Ureter (tissue), 1 donor: Measurements from ENCODE around the gene PIK3R6. TPM values are rescaled to one million over a fixed set of nuclear protein-coding genes. Genes with fewer than 3 reads are reported as not detected.
A peak's percentile ranks its signal among the peaks of the same experiment; 100 is the strongest.

ENCODE experiments used
- DNase-seq: peaks from one replicate; pipeline ENCODE4 v3.0.0-alpha.2; 2020; ENCODE audit warnings: low spot score
- total RNA-seq: library from RNA; stranded (reverse); gene quantifications from one replicate; pipeline ENCODE4 v1.2.4, GENCODE V29; 2023
- donor health status: DM: yes; HTN: yes; CAD: no.

The PIK3R6 gene
- total RNA-seq, 1 donor from 2014 or later: 1.7 TPM

GRCh38 chr17:8849311-8850041 lies 18.0 kb downstream of the PIK3R6 start:
- no peak for DNase-seq

GRCh38 chr17:8847891-8848290 lies 19.6 kb downstream of the PIK3R6 start:
- DNase-seq: no peak

- no peak for DNase-seq
Observed at GRCh38 chr17:8846768-8847211, 20.7 kb downstream of the PIK3R6 start.

- DNase-seq: no peak
Observed at GRCh38 chr17:8844229-8845218, 22.9 kb downstream of the PIK3R6 start.

GRCh38 chr17:8843344-8843743 lies 24.1 kb downstream of the PIK3R6 start:
- no peak for DNase-seq

DNA sequence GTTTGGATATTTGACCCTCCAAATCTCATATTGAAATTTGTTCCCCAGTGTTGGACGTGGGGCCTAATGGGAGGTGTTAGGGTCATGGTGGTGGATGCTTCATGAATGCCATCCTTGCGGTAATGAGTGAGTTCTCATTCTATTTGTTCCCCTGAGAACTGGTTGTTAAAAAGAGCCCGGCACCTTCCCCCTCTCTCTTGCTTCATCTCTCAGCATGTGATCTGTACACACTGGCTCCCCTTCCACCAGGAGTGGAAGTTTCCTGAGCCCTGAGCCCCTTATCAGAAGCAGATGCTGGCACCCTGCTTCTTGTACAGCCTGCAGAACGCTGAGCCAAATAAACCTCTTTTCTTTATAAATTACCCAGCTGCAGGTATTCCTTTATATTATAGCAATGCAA lies 25.6 kb downstream of the PIK3R6 start:
- DNase-seq: no peak

DNA sequence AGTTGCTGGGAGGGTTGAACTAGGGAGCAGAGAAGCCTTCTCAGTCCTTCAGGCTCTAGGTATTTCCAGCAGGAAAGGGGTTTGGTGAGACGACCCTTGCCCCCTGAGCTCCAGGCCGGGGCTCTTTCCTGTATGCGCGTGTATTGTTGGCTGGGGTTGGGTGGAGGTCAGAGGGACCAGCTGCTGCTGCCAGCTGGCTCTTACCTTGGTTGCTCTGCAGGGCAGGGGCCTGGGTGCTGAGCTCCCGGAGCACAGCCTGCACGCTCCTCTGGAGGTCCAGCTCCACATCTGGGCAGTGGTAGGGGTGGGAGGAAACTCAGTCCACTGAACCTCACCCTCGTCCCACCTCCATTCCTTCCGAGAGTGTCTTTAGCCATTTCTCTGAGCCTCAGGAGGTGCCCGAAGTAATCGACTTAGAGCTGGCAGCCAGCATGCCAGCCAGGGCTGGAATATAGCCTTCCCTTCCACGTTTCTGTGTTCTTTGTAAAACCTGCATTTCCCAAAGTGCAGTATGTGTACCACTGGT lies 28.0 kb downstream of the PIK3R6 start:
- DNase-seq: peak; percentile 28

GRCh38 chr17:8838551-8839095 lies 28.9 kb downstream of the PIK3R6 start:
- DNase-seq: peak; percentile 32

DNA sequence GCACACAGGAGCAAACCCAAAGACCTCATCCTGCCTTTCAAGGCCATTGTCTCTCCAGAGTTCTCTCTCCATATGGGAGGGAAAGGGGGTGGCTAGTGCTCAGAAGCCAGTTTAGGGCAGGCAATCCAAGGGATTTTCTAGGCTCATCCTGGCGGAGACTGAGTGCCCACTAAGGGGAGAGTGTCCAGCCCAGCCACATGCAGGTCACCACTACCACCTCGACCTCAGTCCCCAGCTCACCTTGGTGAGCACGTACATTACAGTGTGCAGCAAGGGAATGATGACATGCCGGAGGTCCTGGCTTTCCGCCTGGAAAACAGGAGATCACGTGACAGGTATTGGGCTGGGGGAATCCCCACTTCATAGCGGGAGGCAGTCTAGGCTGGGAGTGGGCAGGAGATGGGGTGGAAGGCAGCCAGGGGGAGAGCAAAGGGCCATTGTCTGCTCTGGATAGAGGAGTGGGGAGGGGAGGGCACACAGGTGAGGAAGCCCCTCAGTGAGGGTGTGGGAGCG lies 29.9 kb downstream of the PIK3R6 start:
- DNase-seq: peak; percentile 10

DNA sequence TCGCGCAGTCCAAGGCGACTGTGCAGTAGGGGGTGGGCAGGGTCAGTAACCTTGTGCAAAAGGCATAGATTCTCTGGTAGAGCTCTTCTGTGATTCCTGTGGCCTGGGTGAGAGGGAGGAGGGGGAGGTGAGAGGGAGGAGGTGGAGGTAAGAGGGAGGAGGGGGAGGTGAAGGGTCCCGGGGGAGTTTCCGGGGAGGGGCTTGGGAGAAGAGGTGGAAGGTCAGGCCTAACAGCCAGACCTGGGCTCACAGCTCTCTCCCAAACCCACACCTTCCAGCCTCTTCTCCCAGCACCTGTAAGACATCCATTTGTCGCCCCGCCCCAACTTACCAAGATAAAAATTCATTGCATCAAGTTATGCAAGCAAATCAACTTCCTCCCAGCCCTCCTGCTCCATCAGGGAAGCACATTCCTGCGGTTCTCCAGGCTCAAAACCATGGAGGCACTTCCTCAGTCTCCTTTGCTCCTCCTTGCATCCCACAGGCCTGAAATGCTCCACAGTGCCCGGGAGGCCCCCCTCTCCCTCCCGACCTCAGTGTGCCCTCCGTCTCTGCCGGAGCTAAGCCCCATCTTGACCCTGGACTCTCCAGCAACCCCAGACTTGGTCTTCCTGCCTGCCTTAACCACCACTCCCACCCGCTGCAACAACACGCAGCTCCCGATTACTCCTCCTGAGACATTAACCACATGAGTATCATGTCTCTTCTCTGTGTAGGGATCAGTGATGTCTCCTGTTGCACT lies 30.5 kb downstream of the PIK3R6 start:
- peak; percentile 32 for DNase-seq

- DNase-seq: no peak
Observed at GRCh38 chr17:8835631-8836364, 31.7 kb downstream of the PIK3R6 start.

GRCh38 chr17:8835106-8835505 lies 32.4 kb downstream of the PIK3R6 start:
- DNase-seq: peak; percentile 52

DNA sequence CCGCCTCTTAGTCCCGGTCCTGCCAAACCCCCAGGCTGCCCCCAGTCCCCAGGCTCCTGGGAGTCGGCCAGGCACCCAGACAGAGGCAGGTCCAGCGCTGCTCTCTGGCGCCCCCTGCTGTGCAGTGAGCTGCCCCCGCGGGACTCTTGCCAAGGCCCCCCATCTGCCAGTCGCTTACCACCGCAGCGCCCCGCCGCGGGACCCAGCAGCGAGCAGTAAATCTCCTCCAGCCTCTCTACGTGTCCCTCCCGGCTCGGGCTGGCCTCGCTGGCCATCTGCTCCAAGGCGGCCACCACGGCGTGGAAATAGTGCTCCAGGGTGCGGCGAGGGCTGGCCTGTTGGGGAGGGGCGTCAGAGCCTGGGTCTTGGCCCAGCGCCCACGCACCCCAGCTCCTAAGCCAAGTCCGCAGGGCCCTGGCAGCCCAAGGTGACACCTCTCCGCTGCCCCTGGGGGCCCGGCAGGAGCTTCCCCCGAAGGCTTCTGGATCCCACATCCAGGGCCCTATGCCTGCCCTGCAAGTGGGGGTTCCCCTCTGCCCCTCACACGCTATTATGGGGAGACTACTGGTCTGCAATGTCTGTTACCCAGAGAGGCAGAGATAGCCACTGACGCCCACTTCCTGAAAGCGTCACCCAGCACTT lies 34.6 kb downstream of the PIK3R6 start:
- DNase-seq: no peak

DNA sequence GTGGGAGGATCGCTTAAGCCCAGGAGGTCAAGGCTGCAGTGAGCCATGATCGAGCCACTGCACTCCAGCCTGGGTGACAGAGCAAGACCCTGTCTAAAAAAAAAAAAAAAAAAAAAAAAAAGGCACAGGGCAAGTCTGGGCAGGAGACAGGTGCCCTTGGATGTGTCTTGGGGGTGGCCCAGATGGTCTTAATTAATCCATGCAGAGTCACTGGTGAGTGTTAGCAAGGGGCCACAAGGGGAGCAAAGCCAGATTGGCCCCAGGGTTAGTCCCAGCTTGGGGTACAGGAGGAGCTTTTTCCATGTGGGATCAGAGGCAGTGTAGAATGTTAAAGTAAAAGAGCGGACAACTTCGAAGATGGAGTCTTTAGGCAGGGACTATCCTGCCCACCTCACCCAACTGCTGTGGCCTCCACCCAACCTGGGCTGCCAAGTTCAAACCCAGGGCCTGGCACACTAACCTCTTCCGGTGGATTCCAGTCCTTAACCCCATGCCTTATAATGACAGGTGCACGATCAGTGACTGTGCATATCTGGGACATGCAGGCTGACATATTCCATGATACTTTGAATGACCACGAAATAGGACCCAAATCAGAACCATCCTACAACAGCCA lies 36.1 kb downstream of the PIK3R6 start:
- DNase-seq: no peak

DNA sequence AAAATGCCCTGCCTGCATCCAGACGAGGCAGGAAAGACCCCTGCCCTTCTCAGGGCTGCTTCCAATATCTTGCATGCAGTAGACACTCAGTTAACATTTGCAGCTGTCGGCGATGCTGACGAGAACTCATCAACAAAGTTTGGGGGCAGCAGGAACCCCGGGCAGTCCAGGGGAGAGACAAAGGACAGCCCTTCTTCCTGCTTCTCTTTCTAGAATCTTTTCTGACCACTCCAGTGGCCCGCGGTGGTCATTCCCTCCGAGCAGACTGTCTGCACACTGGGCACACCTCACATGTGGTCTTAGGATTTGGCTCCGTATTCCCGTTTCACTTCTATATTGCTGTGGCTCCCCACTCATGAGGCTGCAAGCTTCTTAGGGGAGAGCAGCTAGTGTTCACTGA lies 37.3 kb downstream of the PIK3R6 start:
- DNase-seq: no peak

DNA sequence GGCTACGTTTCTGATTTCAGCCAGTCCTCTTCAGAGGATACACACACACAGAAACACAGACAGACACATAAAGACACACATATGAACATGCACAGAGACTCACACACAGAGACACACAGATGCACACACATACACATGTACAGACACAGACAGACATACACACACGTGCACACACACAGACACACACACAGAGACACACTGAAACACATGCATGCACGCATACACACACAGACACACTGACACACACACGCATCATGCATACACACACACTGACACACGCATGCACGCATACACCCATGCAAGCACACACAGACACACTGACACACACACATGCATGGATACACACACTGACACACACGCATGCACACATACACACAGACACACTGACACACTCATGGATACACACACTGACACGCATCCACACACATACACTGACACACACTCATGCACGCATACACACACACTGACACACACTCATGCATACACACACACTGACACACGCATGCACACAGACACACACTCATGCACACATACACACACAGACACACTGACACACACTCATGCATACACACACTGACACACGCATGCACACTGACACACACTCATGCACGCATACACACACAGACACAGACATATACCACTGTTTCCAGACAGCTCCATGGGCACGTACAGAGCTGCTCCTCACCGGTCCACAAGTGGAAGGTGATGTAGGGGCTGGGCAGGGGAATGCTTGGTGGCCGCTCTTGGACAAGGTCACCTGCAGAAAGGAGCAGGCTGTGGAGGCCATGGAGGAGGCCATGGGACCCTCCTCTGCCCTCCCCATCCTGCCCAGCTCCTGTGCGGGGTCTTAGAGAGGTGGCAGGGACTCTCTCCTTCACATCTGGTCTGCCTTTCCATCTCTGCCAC lies 38.2 kb downstream of the PIK3R6 start:
- DNase-seq: no peak

DNA sequence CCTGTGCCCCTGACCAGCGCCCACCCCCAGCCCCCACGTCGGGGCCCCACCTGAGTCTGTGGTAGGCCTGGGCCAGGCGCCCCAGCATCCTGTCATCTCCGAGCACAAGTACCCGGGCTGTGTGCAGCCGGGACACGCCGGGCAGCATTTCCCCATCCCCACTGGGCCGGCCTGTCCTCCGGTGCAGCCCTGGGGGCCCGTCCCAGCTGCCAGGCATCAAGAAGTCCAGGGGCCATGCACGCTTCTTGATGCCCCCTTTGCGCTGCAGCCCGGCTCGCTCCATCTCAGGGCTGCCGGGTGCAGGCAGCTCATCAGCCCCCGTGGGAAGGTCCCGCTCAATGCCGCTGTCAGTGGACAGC lies 39.0 kb downstream of the PIK3R6 start:
- no peak for DNase-seq

DNA sequence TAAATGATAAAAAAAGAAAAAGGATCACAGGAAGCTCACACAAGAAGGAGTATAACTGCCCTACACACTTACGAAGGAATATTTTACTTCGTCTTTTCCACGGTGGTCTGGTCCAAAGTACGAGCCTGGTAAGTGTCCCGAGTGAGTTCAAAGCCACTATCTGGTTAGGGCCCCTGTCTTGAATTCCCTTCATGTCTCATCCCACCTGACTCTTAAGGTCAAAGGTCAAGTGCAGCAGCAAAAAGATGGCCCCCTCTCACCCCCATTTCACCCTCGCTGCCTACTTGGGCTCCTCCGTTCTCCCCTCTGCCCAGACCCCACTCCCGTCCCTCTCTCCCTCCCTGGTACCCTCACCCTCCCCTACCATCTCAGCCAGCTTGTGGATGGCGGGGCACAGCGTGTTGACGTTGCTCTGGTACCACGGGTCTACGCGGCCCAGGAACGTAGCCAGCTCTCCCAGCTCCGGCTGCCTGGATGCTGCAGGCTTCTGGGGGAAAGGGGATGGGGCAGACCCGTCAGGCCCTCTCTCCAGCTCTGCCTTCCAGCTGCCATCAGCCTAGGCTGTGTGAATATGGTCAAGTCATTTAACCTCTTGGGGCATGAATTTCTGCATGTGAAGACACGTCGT lies 40.6 kb downstream of the PIK3R6 start:
- no peak for DNase-seq
